LNCaP clone FGC (cell line): ENCODE data around the gene PLEKHA4.
A peak's percentile ranks its signal among the peaks of the same experiment; 100 is the strongest.

Source experiments
- DNase-seq: peaks from one replicate; pipeline ENCODE4 v3.0.0-alpha.2; 2011; ENCODE audit warnings: low read depth
- H3K4me3 ChIP-seq: 2 replicates; pipeline ENCODE4 v1.5.1; 2011; ENCODE audit warnings: mild to moderate bottlenecking, low read depth, low read length, control low read depth
- CTCF ChIP-seq: IDR thresholded peaks from 2 replicates; pipeline ENCODE4 v1.5.1; 2012; ENCODE audit warnings: mild to moderate bottlenecking; ENCODE audit not compliant: control insufficient read depth, insufficient read depth; ENCODE audit errors: extremely low read depth

Gene PLEKHA4

GRCh38 chr19:48812094-48812929 lies 56.1 kb downstream of the PLEKHA4 start:
- DNase-seq, result no peak
- no peak for TF ChIP-seq CTCF
- no peak overlapping the region for H3K4me3 ChIP-seq

GRCh38 chr19:48810151-48810550 lies 58.3 kb downstream of the PLEKHA4 start:
- peak overlapping the region; percentile 70 for H3K4me3 ChIP-seq
- no peak for DNase-seq
- no peak for TF ChIP-seq CTCF

GRCh38 chr19:48807590-48808308 lies 60.7 kb downstream of the PLEKHA4 start:
- no peak for TF ChIP-seq CTCF
- no peak for DNase-seq
- H3K4me3 ChIP-seq, result no peak overlapping the region

GRCh38 chr19:48806818-48807589 lies 61.4 kb downstream of the PLEKHA4 start:
- DNase-seq, result no peak
- TF ChIP-seq CTCF, result no peak
- no peak overlapping the region for H3K4me3 ChIP-seq

DNA sequence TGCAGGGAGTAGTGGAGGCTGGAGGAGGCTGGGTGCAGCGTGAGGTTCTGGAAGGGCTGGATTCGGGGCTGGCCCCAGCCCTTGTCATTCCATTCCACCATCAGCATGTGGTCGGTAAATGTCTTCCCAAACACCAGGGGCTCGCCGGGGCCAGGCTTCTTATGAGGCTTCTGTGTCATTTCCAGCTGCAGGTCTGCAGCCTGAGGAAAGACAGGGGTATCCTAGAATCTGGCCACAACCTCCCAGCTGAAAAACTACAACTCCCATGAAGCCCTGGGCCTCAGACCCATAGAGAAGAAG lies 61.9 kb downstream of the PLEKHA4 start:
- TF ChIP-seq CTCF, result no peak
- no peak overlapping the region for H3K4me3 ChIP-seq
- DNase-seq, result no peak

GRCh38 chr19:48805452-48805851 lies 63.0 kb downstream of the PLEKHA4 start:
- no peak for TF ChIP-seq CTCF
- DNase-seq, result no peak
- H3K4me3 ChIP-seq, result no peak overlapping the region
